Lower lobe of right lung (tissue), 2 donors: ENCODE data around the gene MRPL27. TPM values are rescaled to one million over a fixed set of nuclear protein-coding genes. Genes with fewer than 3 reads are reported as not detected.
A peak's percentile ranks its signal among the peaks of the same experiment; 100 is the strongest.

Experiments
- ATAC-seq, 2 donors: fragments of 200-7000 bp; cut with Tn5 transposase; one replicate each; pipeline ENCODE4 v1.9.1; 2020 to 2022; ENCODE audit warnings: mild to moderate bottlenecking in 2 of 2, moderate library complexity in 2 of 2
- DNase-seq: peaks from one replicate; pipeline ENCODE4 v3.0.0-alpha.2; 2020
- H3K27ac ChIP-seq: fragments of 200-600 bp; one replicate; pipeline ENCODE4 v1.8.0; 2022
- H3K27me3 ChIP-seq: fragments of 200-600 bp; one replicate; pipeline ENCODE4 v1.8.0; 2022; ENCODE audit warnings: low read depth
- H3K36me3 ChIP-seq: fragments of 200-600 bp; one replicate; pipeline ENCODE4 v1.8.0; 2022; ENCODE audit warnings: mild to moderate bottlenecking
- H3K4me1 ChIP-seq: fragments of 200-600 bp; one replicate; pipeline ENCODE4 v1.8.0; 2022
- H3K4me3 ChIP-seq: fragments of 200-600 bp; one replicate; pipeline ENCODE4 v1.8.0; 2022; ENCODE audit warnings: mild to moderate bottlenecking
- H3K9me3 ChIP-seq: fragments of 200-600 bp; one replicate; pipeline ENCODE4 v1.8.0; 2022
- CTCF ChIP-seq: fragments of 200-600 bp; IDR thresholded peaks from one replicate; pipeline ENCODE4 v1.8.0; 2022; ENCODE audit warnings: antibody characterized with exemption, mild to moderate bottlenecking
- intact Hi-C: fragments of 100-400 bp; cut with DNase I; formaldehyde crosslinking; loops from one replicate; pipeline ENCODE4 v1.11.0; 2022
- total RNA-seq: library from RNA; stranded (reverse); fragmentation: NEBNext Ultra II Directional; extraction: Animal tissue kit (Norgen Biotek cat#: 25700); gene quantifications from one replicate; pipeline ENCODE4 v1.2.1, GENCODE V29; 2021
- donor health status: DM: no; HTN: yes; CAD: no; lungs with severe emphysema.

Gene MRPL27
- total RNA-seq, 1 donor from 2014 or later: 43.9 TPM

- Histone ChIP-seq H3K4me3 (no peak overlapping the region), H3K27ac (no peak overlapping the region), H3K9me3 (no peaks in the 10 kb centered on the region), H3K36me3 (peaks cover 12% of the 10 kb centered on the region), H3K27me3 (no peaks in the 10 kb centered on the region), H3K4me1 (peaks cover 20% of the 10 kb centered on the region)
- intact Hi-C loops: no loop called here
- ATAC-seq (no peak), DNase-seq (no peak)
- no peak for TF ChIP-seq CTCF
Observed at GRCh38 chr17:50375858-50376538, 3.0 kb upstream of the MRPL27 start.

GRCh38 chr17:50373705-50374104 is 721 bp upstream of the MRPL27 start:
- peaks cover 22% of the 10 kb centered on the region for H3K4me1 ChIP-seq
- intact Hi-C loops: no loop called here
- no peak for DNase-seq
- peaks cover 22% of the 10 kb centered on the region for H3K36me3 ChIP-seq
- no peak overlapping the region for H3K27ac ChIP-seq
- TF ChIP-seq CTCF: no peak
- no peaks in the 10 kb centered on the region for H3K9me3 ChIP-seq
- no peaks in the 10 kb centered on the region for H3K27me3 ChIP-seq
- peak overlapping the region; percentile 76 for H3K4me3 ChIP-seq
- no peak for ATAC-seq

DNA sequence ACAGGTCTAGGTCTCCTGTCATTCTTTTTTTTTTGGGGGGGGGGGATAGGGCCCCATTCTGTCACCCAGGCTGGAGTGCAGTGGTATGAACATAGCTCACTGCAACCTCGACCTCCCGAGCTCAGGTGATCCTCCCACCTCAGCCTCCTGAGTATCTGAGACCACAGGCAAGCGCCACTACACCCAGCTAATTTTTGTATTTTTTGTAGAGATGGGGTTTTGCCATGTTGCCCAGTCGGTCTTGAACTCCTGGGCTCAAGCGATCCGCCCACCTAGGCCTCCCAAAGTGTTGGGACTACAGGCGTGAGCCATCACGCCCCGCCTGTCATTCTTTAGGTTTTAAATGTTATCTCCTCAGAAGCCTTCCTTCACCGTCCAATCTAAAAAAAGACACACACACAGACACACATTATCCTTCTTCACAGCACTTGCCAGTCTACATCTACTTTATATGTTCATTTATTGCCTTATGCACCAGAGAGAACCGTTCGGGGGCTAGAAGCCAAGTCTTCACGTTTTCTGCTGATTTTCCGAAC is 694 bp downstream of the MRPL27 start:
- intact Hi-C loops: no loop called here
- no peak for DNase-seq
- peak overlapping the region; percentile 92 for H3K27ac ChIP-seq

GRCh38 chr17:50371526-50371925 is 1.5 kb downstream of the MRPL27 start:
- ATAC-seq (no peak), DNase-seq (no peak)
- H3K4me1 ChIP-seq: peaks cover 22% of the 10 kb centered on the region
- H3K4me3 ChIP-seq: no peak overlapping the region
- H3K27ac ChIP-seq: no peak overlapping the region
- no peaks in the 10 kb centered on the region for H3K9me3 ChIP-seq
- intact Hi-C loops: no loop called here
- peaks cover 44% of the 10 kb centered on the region for H3K36me3 ChIP-seq
- H3K27me3 ChIP-seq: no peaks in the 10 kb centered on the region
- TF ChIP-seq CTCF: no peak

More for the DNA sequence above, 694 bp downstream of the MRPL27 start:
- Histone ChIP-seq H3K36me3 (peaks cover 36% of the 10 kb centered on the region), H3K4me1 (peaks cover 22% of the 10 kb centered on the region), H3K9me3 (no peaks in the 10 kb centered on the region), H3K4me3 (peak overlapping the region; percentile 76), H3K27me3 (no peaks in the 10 kb centered on the region)
- peak in 1 of 2 donors; percentile 6 for ATAC-seq
- no peak for TF ChIP-seq CTCF

GRCh38 chr17:50370052-50370451 is 2.9 kb downstream of the MRPL27 start:
- ATAC-seq (no peak), DNase-seq (no peak)
- intact Hi-C loops: no loop called here
- H3K4me3 ChIP-seq: no peak overlapping the region
- H3K36me3 ChIP-seq: peaks cover 58% of the 10 kb centered on the region
- no peaks in the 10 kb centered on the region for H3K27me3 ChIP-seq
- H3K9me3 ChIP-seq: no peaks in the 10 kb centered on the region
- H3K27ac ChIP-seq: no peak overlapping the region
- no peak for TF ChIP-seq CTCF
- H3K4me1 ChIP-seq: peaks cover 22% of the 10 kb centered on the region
